ENCODE measurements around the gene TRIM7. TPM values are rescaled to one million over a fixed set of nuclear protein-coding genes. Genes with fewer than 3 reads are reported as not detected.

The TRIM7 gene
- total and polyA plus RNA-seq, 12 donors = 3.9 to 30.8 (median 6.0) TPM

DNA sequence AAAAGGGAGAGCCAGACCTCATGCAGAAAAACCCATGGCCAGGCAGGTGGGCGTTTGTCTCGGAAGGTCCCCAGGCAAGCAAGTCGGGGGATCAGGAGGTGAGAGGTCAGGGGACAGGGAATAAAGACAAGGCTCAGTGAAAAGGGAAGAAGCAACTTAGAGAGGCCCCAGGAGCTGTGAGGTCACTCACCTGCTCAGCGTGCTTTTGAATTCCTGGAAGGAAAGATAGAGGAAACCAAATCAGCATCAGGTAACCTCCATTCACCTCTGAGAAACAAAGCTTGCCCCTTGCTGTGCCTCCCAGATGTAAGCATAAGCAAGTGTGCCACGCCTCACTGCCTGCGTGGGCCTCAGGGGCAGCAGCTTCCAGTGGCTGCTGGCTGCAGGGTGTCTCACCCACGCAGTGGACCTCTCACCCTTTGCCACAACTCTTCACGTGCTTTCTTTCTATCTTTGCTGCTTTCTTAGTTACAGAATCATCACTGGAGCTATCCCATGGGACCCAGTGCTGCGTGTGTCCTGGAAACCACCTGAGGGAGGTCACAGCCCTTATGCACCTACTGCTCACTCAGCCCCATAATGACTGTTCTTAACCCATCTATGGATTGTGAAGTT is 6.0 kb downstream of the TRIM7 start:
- intact Hi-C loops (cut with DNase I) = no loop called here
- H3K4me3 ChIP-seq = no peak overlapping the region
- TF ChIP-seq CTCF (IDR thresholded peaks at IDR 0.05) = no peak
- no peak for DNase-seq
- H3K27ac ChIP-seq = no peak overlapping the region
- peaks cover 0 to 17% (median 13%) of the 10 kb centered on the region in 9 donors for H3K4me1 ChIP-seq
- H3K27me3 ChIP-seq = peaks cover 0 to under 1% (median 0%) of the 10 kb centered on the region in 7 donors
- H3K36me3 ChIP-seq = peaks cover 0 to 9% (median 0%) of the 10 kb centered on the region in 9 donors
- 62 to 71% methylated on average over 9 of the region's 9 CpGs for WGBS, 2 donors
- no peaks in the 10 kb centered on the region for H3K9me3 ChIP-seq
- no peak for ATAC-seq

DNA sequence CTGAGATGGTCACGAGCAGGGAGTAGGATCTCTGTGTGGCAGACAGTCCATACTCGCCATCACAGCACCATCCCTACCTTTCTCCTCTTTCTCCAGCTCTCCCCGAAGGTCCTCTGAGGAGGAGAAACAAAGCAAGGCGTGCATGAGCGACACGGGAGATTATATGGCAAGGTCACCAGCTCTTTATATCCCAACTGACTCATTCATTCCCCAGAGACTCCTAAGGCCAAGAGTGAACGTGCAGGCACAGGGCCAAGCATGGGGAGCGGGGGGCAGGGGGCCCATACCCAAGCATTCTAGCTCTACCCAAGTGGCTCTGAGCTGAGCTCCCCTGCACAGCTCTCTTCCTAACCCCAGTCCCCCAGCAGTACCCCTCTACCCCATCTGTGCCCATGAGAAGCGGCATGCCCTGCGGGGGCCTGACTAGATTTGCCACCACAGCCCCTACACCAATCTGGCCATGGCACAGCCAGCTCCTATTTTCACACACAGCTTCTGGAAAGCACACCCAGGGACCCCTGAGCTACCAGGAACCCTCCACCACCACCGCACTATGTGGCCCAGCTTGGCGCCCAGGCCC is 6.8 kb downstream of the TRIM7 start:
- Histone ChIP-seq H3K27me3 (no peaks in the 10 kb centered on the region), H3K27ac (no peak overlapping the region), H3K4me3 (no peak overlapping the region), H3K9me3 (no peaks in the 10 kb centered on the region), H3K4me1 (peaks cover 0 to 16% (median 7%) of the 10 kb centered on the region in 9 donors), H3K36me3 (peaks cover 0 to 9% (median 0%) of the 10 kb centered on the region in 9 donors)
- 73 to 79% methylated on average over 12 of the region's 12 CpGs for WGBS, 2 donors
- ATAC-seq (no peak), DNase-seq (no peak)
- TF ChIP-seq CTCF (IDR thresholded peaks at IDR 0.05) = no peak
- intact Hi-C loops (cut with DNase I) = no loop called here

DNA sequence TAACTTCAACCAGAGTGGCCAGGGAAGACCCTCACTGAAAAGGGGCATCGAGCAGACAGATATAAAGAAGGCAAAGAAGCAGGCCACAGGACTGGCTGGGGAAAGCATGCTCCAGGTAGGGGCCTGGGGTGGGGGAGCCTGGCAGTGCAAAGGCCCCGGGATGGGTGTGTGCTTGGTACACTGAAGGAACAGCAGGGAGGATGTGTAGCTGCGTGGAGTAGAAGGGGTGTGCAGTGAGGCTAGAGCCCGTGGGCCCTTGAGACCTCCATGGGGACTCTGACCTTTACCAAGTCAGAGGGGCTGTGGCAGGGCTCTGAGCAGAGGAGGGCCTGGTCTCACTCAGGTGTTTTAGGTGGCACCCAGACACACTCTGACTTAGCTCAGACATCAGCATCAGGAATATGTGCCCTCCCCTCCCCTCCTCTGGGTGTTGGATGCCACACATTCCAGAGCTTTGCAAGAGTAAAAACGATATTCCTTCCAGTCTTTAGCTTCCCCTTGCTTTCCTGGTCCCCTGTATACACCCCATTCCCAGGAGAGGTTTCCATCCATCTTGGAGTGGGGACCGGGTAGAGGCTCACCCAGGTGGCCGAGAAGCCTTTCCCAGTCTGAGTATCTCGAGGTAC is 7.6 kb downstream of the TRIM7 start:
- peaks cover 2 to 24% (median 12%) of the 10 kb centered on the region in 9 donors for H3K4me1 ChIP-seq
- no peak for ATAC-seq
- H3K27me3 ChIP-seq = no peaks in the 10 kb centered on the region
- H3K4me3 ChIP-seq = no peak overlapping the region
- intact Hi-C loops (cut with DNase I) = no loop called here
- H3K36me3 ChIP-seq = peaks cover 0 to 6% (median 0%) of the 10 kb centered on the region in 9 donors
- DNase-seq = no peak
- WGBS, 2 donors = 70 to 76% methylated on average over 8 of the region's 8 CpGs
- no peaks in the 10 kb centered on the region for H3K9me3 ChIP-seq
- no peak overlapping the region for H3K27ac ChIP-seq
- no peak for TF ChIP-seq CTCF (IDR thresholded peaks at IDR 0.05)

GRCh38 chr5:181195249-181195761 is 9.7 kb downstream of the TRIM7 start:
- Histone ChIP-seq H3K27me3 (no peaks in the 10 kb centered on the region), H3K9me3 (no peaks in the 10 kb centered on the region), H3K4me3 (no peak overlapping the region), H3K4me1 (peaks cover 3 to 36% (median 16%) of the 10 kb centered on the region in 9 donors), H3K36me3 (peaks cover 0 to 6% (median 0%) of the 10 kb centered on the region in 9 donors), H3K27ac (no peak overlapping the region)
- DNase-seq (no peak), ATAC-seq (no peak)
- TF ChIP-seq CTCF (IDR thresholded peaks at IDR 0.05) = no peak
- 78 to 81% methylated on average over 45 of the region's 45 CpGs for WGBS, 2 donors
- intact Hi-C loops (cut with DNase I) = no loop called here

Data from heart right ventricle (tissue), 16 donors.